K562 (cell line): ENCODE data around the gene DAPK2.
A peak's percentile ranks its signal among the peaks of the same experiment; 100 is the strongest.

Experiments
- CBX3 ChIP-seq, 2 experiments: IDR thresholded peaks; 1 replicate in 1 of 2; 2 replicates in 1 of 2; pipeline ENCODE4 v1.6.1; 2012; ENCODE audit warnings: inconsistent platforms in 2 of 2, low read length in 2 of 2, borderline replicate concordance in 1 of 2, control low read depth in 1 of 2
- CCNT2 ChIP-seq: IDR thresholded peaks from 2 replicates; pipeline ENCODE4 v1.6.1; 2011; ENCODE audit warnings: borderline replicate concordance, low read depth, mild to moderate bottlenecking, moderate library complexity, mixed read lengths, low read length; ENCODE audit not compliant: insufficient read length; ENCODE audit errors: extremely low read depth
- CEBPB ChIP-seq: fragments of 450-650 bp; IDR thresholded peaks from 2 replicates; pipeline ENCODE4 v1.6.1; 2016; ENCODE audit warnings: missing genetic modification characterization, missing compliant biosample characterization
- ESRRA ChIP-seq: fragments of 450-650 bp; IDR thresholded peaks from 2 replicates; pipeline ENCODE4 v1.6.1; 2014; ENCODE audit warnings: low read depth, mild to moderate bottlenecking, moderate library complexity, borderline replicate concordance
- GABPB1 ChIP-seq: sonication (generic); formaldehyde crosslinking; IDR thresholded peaks from 2 replicates; pipeline ENCODE4 v1.8.0; 2022; ENCODE audit warnings: mild to moderate bottlenecking, missing genetic modification reagents
- KDM2B ChIP-seq: fragments of 250-450 bp; sonication (Bioruptor Pico); IDR thresholded peaks from 2 replicates; pipeline ENCODE4 v1.8.0; 2021; ENCODE audit warnings: mild to moderate bottlenecking, moderate library complexity
- POLR2A ChIP-seq: fragments of 450-650 bp; conservative IDR thresholded peaks from 2 replicates; pipeline ENCODE4 v1.6.1; 2016
- RCOR1 ChIP-seq, 2 experiments: IDR thresholded peaks; 2 replicates each; pipeline ENCODE4 v1.6.1; 2012; ENCODE audit warnings: low read depth in 2 of 2, low read length in 2 of 2, borderline replicate concordance in 1 of 2, improper control_type of control experiment in 1 of 2
- U2AF1 ChIP-seq: fragments of 200-400 bp; formaldehyde crosslinking; optimal IDR thresholded peaks from 2 replicates; pipeline ENCODE3; 2017; ENCODE audit warnings: mild to moderate bottlenecking, low read depth, low read length, moderate library complexity
- ZNF143 ChIP-seq: sonication (generic); formaldehyde crosslinking; IDR thresholded peaks from 2 replicates; pipeline ENCODE4 v1.9.0; 2022; ENCODE audit warnings: mild to moderate bottlenecking, missing genetic modification reagents
- ZNF224 ChIP-seq: sonication (generic); formaldehyde crosslinking; IDR thresholded peaks from 2 replicates; pipeline ENCODE4 v1.8.0; 2022; ENCODE audit warnings: mild to moderate bottlenecking, missing genetic modification reagents
- TF ChIP-seq, protein P1 (sequence below), 3 experiments: IDR thresholded peaks in 2 of 3; conservative IDR thresholded peaks in 1 of 3; 2 replicates each; pipeline ENCODE4 v1.5.1; 2011 to 2012; ENCODE audit warnings: low read length in 3 of 3, mild to moderate bottlenecking in 3 of 3, control low read depth in 2 of 3, improper control_type of control experiment in 1 of 3, inconsistent platforms in 1 of 3, low read depth in 1 of 3, mixed read lengths in 1 of 3, moderate library complexity in 1 of 3; ENCODE audit not compliant: insufficient read depth in 2 of 3

DNA sequence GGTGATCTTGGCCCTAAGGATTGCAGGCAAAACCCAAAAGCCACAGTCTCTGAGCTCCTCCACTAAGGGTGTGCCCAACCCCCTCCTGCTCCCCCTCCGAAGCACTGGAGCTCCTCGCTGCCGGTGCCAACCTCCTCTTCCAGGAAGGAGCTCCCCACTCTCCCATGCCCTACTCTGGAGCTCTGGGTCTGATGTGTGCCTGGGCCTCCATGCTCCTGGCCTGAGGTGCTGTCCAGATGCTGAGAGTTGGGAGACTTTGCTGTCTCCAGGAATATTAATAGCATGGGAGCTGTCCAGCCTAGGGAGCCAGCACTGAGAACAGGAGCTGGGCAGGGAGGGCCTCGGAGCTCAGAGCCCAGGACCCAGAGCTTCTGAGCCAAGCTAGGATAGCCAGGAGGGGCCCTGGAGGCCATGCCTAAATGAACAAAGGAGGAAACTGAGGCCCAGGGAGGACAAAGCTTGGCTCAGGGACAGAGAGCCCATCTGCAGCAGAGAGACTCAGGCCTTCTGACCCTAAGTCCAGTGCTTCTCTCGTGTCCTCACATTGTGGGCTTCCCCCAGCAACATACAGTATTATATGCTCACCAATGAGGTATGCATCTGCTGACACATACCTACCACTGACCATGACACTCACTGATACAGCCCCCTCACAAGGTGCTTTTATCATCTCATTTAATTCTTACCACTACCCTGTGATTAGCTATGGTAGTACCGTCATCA, 175.6 kb downstream of the DAPK2 start:
- TF ChIP-seq CCNT2 (no peak), CBX3 (IDR thresholded peaks at IDR 0.05; ENCODE audit: borderline replicate concordance in 1 of 2, low read length in 2 of 2) (no peak; a peak in 1 of 3 replicates), GABPB1 (CRISPR knock-in tag) (peak; percentile 76), ESRRA (no peak), RCOR1 (IDR thresholded peaks at IDR 0.05; ENCODE audit: borderline replicate concordance in 1 of 2, low read depth in 2 of 2, low read length in 2 of 2) (peak in 1 of 2 experiments; percentile 84; a peak in 2 of 4 replicates), CEBPB (tag) (no peak), POLR2A (no peak), U2AF1 (no peak), ZNF224 (CRISPR knock-in tag) (peak; percentile 92; the same call in 1 of the 2 replicates), ZNF143 (CRISPR knock-in tag) (no peak), KDM2B (no peak)
- TF ChIP-seq, protein P1, sequence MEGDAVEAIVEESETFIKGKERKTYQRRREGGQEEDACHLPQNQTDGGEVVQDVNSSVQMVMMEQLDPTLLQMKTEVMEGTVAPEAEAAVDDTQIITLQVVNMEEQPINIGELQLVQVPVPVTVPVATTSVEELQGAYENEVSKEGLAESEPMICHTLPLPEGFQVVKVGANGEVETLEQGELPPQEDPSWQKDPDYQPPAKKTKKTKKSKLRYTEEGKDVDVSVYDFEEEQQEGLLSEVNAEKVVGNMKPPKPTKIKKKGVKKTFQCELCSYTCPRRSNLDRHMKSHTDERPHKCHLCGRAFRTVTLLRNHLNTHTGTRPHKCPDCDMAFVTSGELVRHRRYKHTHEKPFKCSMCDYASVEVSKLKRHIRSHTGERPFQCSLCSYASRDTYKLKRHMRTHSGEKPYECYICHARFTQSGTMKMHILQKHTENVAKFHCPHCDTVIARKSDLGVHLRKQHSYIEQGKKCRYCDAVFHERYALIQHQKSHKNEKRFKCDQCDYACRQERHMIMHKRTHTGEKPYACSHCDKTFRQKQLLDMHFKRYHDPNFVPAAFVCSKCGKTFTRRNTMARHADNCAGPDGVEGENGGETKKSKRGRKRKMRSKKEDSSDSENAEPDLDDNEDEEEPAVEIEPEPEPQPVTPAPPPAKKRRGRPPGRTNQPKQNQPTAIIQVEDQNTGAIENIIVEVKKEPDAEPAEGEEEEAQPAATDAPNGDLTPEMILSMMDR (IDR thresholded peaks at IDR 0.05 in 2 of 3, conservative IDR thresholded peaks at IDR 0.05 in 1 of 3; ENCODE audit: insufficient read depth in 2 of 3, low read depth in 1 of 3, low read length in 3 of 3): no peak
